Body of pancreas (tissue), 4 donors: Measurements from ENCODE around the gene GAMT.

ENCODE experiments used
- CTCF ChIP-seq, 7 experiments: fragments of 450-650 bp in 4 of 7; fragments of 200-600 bp in 3 of 7; sonication (generic) in 3 of 7; IDR thresholded peaks; one replicate each; pipeline ENCODE4 v1.5.1; 2016 to 2019; ENCODE audit warnings: antibody characterized with exemption in 7 of 7
- POLR2A ChIP-seq, 3 donors: fragments of 450-650 bp; IDR thresholded peaks; one replicate each; pipeline ENCODE4 v1.6.1; 2016; ENCODE audit warnings: antibody characterized with exemption in 3 of 3, mild to moderate bottlenecking in 2 of 3

- TF ChIP-seq POLR2A (IDR thresholded peaks at IDR 0.05) (no peak), CTCF (IDR thresholded peaks at IDR 0.05) (no peak)
Measured at GRCh38 chr19:1361601-1362386, 39.5 kb downstream of the GAMT start.
